ENCODE measurements around the gene SAMMSON. TPM values are rescaled to one million over a fixed set of nuclear protein-coding genes. Genes with fewer than 3 reads are reported as not detected.

Gene SAMMSON
- total RNA-seq, 1 donor from 2014 or later: not detected

GRCh38 chr3:70069557-70069956 is 70.0 kb downstream of the SAMMSON start:
- no peak for DNase-seq
- Histone ChIP-seq H3K9me3 (no peaks in the 10 kb centered on the region), H3K4me1 (no peaks in the 10 kb centered on the region), H3K36me3 (no peaks in the 10 kb centered on the region), H3K27me3 (ENCODE audit: low read depth) (no peaks in the 10 kb centered on the region), H3K27ac (no peak overlapping the region), H3K4me3 (no peak overlapping the region)
- no peak for ATAC-seq
- TF ChIP-seq CTCF (IDR thresholded peaks at IDR 0.05): no peak
- intact Hi-C loops (cut with DNase I): no loop called here

- Histone ChIP-seq H3K4me1 (no peaks in the 10 kb centered on the region), H3K4me3 (no peak overlapping the region), H3K36me3 (no peaks in the 10 kb centered on the region), H3K27me3 (ENCODE audit: low read depth) (no peaks in the 10 kb centered on the region), H3K9me3 (no peaks in the 10 kb centered on the region), H3K27ac (no peak overlapping the region)
- no peak for TF ChIP-seq CTCF (IDR thresholded peaks at IDR 0.05)
- intact Hi-C loops (cut with DNase I): no loop called here
- no peak for DNase-seq
- no peak for ATAC-seq
These were observed 71.6 kb downstream of the SAMMSON start for GRCh38 chr3:70071138-70071537.

GRCh38 chr3:70072180-70072579 is 72.6 kb downstream of the SAMMSON start:
- intact Hi-C loops (cut with DNase I): no loop called here
- H3K9me3 ChIP-seq: no peaks in the 10 kb centered on the region
- no peak for TF ChIP-seq CTCF (IDR thresholded peaks at IDR 0.05)
- DNase-seq (no peak), ATAC-seq (peak in 1 of 2 donors; percentile 41)
- H3K4me3 ChIP-seq: no peak overlapping the region
- no peak overlapping the region for H3K27ac ChIP-seq
- no peaks in the 10 kb centered on the region for H3K27me3 ChIP-seq (ENCODE audit: low read depth)
- H3K36me3 ChIP-seq: no peaks in the 10 kb centered on the region
- no peaks in the 10 kb centered on the region for H3K4me1 ChIP-seq

- ATAC-seq: no peak
- Histone ChIP-seq H3K9me3 (no peaks in the 10 kb centered on the region), H3K36me3 (no peaks in the 10 kb centered on the region), H3K4me1 (no peaks in the 10 kb centered on the region), H3K4me3 (no peak overlapping the region), H3K27ac (no peak overlapping the region), H3K27me3 (ENCODE audit: low read depth) (no peaks in the 10 kb centered on the region)
- intact Hi-C loops (cut with DNase I): no loop called here
- TF ChIP-seq CTCF (IDR thresholded peaks at IDR 0.05): no peak
- DNase-seq: no peak
These were observed 73.2 kb downstream of the SAMMSON start for GRCh38 chr3:70072754-70073153.

GRCh38 chr3:70075101-70075500 is 75.6 kb downstream of the SAMMSON start:
- no peak for TF ChIP-seq CTCF (IDR thresholded peaks at IDR 0.05)
- Histone ChIP-seq H3K36me3 (no peaks in the 10 kb centered on the region), H3K4me1 (no peaks in the 10 kb centered on the region), H3K27ac (no peak overlapping the region), H3K9me3 (no peaks in the 10 kb centered on the region), H3K27me3 (ENCODE audit: low read depth) (peaks cover 6% of the 10 kb centered on the region), H3K4me3 (no peak overlapping the region)
- DNase-seq (no peak), ATAC-seq (no peak)
- intact Hi-C loops (cut with DNase I): no loop called here

GRCh38 chr3:70076396-70076795 is 76.9 kb downstream of the SAMMSON start:
- H3K4me1 ChIP-seq: no peaks in the 10 kb centered on the region
- ATAC-seq (no peak), DNase-seq (no peak)
- no peaks in the 10 kb centered on the region for H3K36me3 ChIP-seq
- no peak for TF ChIP-seq CTCF (IDR thresholded peaks at IDR 0.05)
- no peak overlapping the region for H3K27ac ChIP-seq
- no peak overlapping the region for H3K4me3 ChIP-seq
- no peaks in the 10 kb centered on the region for H3K9me3 ChIP-seq
- intact Hi-C loops (cut with DNase I): no loop called here
- peaks cover 6% of the 10 kb centered on the region for H3K27me3 ChIP-seq (ENCODE audit: low read depth)
